ENCODE data around the gene UBE2S. TPM values are rescaled to one million over a fixed set of nuclear protein-coding genes. Genes with fewer than 3 reads are reported as not detected.

UBE2S gene
- total and polyA plus RNA-seq, 2 of the 8 experiments (the other 6 are each of a cell fraction or from before 2014, with no cell fraction given), result 398 to 530 TPM

GRCh38 chr19:55452749-55453346 lies 45.3 kb upstream of the UBE2S start (continued):
- no peak for TF ChIP-seq RNF2 (IDR thresholded peaks at IDR 0.05; ENCODE audit: borderline replicate concordance, low read depth, low read length, missing control alignments, poor library complexity, severe bottlenecking)
- no peak for TF ChIP-seq CTCF (IDR thresholded peaks at IDR 0.05; ENCODE audit: control extremely low read depth in 1 of 3, insufficient read depth in 1 of 3, low read depth in 1 of 3, low read length in 3 of 3)
- TF ChIP-seq CEBPB (IDR thresholded peaks at IDR 0.05; ENCODE audit: low read depth, low read length), result no peak
- TF ChIP-seq JUND (IDR thresholded peaks at IDR 0.05; ENCODE audit: low read length), result peak; percentile 85
- peak; percentile 36; the same call in 1 of the 2 replicates for TF ChIP-seq CHD2 (IDR thresholded peaks at IDR 0.05; ENCODE audit: low read length)
- TF ChIP-seq BRCA1 (IDR thresholded peaks at IDR 0.05; ENCODE audit: low read depth, low read length), result no peak
- TF ChIP-seq SIN3A (conservative IDR thresholded peaks at IDR 0.05 in 1 of 2, IDR thresholded peaks at IDR 0.05 in 1 of 2; ENCODE audit: low read depth in 1 of 2, low read length in 2 of 2), result peak in 1 of 2 experiments; percentile 28; a peak in 1 of 4 replicates
- peak; percentile 7; the same call in 1 of the 2 replicates for TF ChIP-seq SIX5 (IDR thresholded peaks at IDR 0.05; ENCODE audit: low read depth, low read length)
- TF ChIP-seq SP1 (IDR thresholded peaks at IDR 0.05; ENCODE audit: low read depth, low read length), result peak; percentile 94; the same call in 1 of the 2 replicates
- TF ChIP-seq CREB1 (IDR thresholded peaks at IDR 0.05), result peak; percentile 6
- TF ChIP-seq CBX5 (IDR thresholded peaks at IDR 0.05; ENCODE audit: low read depth, low read length), result no peak
- no peak for TF ChIP-seq GTF2F1 (IDR thresholded peaks at IDR 0.05; ENCODE audit: borderline replicate concordance, low read depth, low read length)

Measured in H1 (cell line).